ENCODE measurements around the gene ASB1.

Gene ASB1

DNA sequence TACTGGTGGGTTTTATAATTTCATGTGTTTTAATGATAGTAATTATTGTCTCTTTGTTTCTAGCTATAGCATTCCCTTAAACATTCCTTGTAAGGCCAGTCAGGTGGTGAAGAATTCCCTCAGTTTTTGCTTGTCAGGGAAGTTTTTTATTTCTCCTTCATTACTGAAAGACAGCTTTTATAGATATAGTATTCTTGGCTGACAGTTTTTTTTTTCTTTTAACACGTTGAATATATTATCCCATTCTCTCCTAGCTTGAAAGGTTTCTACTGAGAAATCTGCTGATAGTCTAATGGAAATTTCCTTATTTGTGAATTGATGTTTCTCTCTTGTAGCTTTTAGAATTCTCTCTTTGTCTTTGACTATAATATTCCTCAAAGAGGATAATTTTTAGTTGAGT, 46.8 kb downstream of the ASB1 start:
- DNase-seq, result no peak

DNA sequence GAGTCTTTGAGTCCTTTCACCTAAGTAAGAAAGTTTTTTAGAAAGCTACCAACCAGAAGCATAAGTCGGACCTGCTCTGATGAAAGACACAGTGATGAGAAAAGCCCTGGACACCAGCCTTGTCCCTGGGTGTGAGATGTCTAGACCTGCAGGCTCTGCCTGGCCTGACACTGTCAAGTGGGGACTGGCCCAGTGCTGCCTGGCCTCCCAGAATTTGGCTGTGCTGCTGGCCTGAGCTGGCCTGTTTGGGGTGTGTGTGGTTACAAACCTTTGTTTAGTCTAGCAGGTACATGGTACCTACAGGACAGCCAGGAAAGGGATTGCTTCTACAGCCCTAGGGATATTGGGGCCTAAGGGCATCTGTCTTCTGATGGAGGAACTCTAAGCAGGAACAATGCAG, 48.3 kb downstream of the ASB1 start:
- no peak for DNase-seq

DNA sequence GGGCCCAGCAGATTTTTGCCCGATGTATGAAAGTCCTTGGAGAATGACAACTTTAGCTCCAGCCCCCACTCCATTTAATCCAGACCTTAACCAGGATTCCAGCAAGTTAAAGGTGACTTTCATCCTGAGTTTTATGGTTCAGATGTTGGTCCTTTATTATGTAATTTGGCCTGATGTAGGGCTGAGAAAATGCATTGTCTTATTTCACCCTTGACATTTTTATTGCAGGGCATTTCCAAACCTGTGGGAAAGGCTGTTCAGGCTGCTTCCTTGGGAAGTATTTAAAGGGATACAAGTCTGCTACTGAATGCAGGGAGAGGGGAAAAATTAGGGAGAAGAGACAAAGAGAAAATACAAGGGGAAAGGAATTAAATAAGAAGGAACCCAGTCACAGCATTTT, 48.8 kb downstream of the ASB1 start:
- DNase-seq, result no peak

DNA sequence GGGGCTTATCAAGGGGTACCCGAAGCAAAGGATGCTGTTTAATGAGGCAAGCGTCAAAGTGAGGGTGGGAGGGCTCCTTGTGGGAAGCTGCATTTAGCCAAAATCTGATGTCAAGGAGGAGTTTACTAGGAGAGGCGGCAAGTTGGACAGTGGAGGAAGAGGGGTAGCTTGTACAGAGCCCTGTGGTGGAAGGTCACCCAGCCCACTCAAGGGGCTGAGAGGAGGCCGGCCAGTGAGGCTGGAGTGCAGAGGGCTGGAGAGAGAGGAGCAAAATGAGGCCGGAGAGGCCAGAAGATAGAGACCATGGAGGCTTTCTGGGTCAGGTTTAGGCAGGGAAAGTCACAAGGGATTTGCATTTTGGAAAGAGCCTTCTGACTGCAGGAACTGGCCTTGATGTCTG, 49.5 kb downstream of the ASB1 start:
- no peak for DNase-seq

DNA sequence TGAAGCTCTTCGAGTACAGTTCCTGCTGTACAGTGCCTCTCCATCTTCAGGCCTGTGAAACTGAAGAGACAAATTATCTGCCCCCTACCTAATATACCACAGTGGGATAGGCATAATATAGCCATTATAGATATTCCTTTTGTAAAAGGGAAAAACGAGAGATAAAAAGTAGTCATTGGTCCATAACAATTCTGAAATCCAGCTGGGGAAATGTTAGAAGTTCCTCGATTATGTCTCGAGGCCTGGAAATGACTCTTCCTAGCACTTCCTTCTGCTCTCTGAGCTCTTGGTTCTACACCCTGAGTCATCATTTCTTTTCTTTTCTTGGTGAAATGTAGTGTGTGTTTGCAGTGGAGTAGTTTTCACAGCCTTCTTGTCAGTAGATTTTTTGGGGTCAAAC, 51.5 kb downstream of the ASB1 start:
- no peak for DNase-seq

DNA sequence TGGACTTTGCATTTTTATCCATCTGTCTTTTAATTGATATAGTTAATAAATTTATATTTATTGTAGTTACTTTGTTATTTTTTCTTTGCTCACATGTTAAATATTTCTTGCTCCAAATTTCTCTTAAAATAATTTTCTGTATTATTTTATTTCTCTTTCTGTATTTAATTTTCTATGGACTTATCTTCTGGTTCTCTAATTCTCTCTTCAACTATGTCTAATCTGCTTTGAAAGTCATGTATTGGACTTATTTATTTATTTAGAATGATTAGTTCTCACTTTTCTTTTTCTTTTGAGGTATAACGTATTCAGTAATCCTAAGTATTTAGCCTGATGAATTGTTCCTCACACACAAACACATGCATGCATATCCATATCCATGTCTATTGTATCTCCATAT, 53.1 kb downstream of the ASB1 start:
- no peak for DNase-seq

DNA sequence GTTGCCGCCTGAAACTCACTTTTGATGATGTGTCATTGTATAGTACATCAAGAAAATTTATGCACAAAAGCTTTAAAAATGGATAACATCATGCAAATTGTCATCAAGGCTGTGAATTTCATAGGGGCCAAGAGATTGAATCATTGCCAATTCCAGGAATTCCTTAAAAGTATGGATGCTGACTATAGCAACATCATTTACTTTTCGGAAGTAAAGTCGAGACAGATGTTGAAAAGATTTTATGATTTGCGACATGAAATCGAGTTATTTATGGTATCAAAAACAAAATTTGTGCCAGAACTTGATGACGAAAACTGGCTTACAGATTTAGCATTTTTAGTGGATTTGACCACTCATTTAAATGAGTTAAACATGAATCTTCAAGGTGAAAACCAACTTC, 56.3 kb downstream of the ASB1 start:
- DNase-seq, result no peak

DNA sequence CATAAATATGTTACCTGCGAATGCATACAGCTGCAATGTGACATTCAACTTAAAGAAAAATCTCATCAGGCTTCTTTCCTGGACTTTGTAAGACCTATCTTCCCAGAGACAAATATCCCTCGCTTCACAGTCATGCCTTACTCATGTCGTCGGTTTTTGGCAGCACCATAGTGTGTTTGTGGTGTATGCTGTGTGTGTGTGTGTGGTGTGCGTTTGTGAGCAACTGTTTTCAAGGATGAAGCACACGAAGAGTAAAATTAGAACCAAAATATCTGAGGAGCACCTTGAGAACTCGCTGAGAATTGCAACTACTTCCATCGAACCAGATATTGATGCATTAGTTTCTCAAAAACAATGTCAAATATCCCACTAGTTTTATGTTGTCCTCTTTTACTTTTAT, 56.9 kb downstream of the ASB1 start:
- DNase-seq, result no peak

DNA sequence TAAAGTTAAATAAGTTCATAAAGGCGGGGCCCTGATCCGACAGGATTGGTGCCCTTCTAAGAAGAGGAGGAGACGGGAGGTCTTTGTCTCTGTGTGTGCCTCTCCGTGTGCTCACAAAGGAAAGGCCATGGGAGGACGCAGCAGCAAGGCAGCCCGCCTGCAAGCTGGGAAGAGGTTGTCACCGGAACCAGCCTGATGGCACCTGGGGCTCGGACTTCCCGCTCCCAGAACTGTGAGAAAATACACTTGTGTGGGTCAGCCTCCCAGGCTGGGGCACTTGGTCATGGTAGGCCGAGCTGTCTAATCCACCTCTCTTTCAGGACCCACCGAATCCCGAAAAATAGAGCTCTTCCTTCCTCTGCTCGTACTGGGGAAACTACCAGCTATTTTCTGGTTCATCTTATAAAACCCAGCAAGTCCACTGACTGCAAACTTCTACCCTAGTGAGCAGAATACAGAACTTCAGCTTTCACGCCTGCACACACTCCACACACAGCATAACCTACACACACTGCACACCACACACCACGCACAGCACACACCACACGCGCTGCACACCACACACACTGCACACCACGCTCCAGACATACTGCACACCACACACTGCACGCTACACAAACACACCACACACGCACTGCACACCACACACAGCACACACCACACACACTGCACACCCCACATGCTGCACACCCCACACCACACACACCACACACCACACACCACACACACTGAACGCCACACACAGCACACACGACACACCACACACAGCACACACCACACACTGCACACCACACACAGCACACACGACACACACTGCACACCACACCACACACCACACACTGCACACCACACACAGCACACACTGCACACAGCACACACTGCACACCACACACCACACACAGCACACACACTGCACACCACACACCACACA, 58.1 kb downstream of the ASB1 start:
- DNase-seq, result no peak

DNA sequence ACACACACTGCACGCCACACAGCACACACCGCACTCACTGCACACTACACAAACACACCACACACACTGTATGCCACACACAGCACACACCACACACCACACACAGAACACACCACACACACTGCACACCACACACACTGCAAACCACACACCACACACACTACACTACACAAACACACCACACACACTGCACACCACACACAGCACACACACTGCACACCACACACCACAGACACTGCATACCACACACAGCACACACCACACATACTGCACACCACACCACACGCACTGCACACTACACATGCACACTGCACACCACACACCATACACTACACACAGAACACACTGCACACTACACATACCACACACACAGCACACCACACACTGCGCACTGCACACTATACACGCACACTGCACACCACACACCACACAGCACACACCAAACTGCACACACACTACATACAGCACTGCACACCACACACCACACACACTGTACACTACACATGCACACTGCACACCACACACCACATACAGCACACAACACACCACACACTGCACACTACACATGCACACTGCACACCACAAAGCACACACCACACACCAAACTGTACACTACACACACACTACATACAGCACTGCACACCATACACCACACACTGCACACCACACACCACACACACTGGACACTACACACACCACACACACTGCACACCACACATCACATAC, 59.6 kb downstream of the ASB1 start:
- DNase-seq, result no peak

DNA sequence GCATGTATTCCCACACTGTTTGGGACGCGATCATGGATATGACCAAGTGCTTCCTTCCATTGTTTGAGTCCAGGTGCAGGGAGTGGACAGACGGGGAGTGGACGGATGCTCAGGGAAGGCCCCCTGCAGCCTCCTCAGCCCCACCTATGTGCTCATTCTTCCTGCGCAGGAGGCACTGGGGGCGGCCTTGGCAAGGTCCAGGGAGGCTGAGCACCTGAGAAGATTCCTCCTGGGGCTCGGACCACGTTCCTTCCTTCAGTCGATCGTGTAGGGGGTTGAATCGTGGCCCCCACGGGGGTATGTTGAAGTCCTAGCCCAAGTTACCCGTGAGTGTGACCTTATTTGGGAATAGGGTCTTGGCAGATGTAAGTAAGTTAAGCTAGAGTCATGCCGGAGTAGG, 60.4 kb downstream of the ASB1 start:
- no peak for DNase-seq

DNA sequence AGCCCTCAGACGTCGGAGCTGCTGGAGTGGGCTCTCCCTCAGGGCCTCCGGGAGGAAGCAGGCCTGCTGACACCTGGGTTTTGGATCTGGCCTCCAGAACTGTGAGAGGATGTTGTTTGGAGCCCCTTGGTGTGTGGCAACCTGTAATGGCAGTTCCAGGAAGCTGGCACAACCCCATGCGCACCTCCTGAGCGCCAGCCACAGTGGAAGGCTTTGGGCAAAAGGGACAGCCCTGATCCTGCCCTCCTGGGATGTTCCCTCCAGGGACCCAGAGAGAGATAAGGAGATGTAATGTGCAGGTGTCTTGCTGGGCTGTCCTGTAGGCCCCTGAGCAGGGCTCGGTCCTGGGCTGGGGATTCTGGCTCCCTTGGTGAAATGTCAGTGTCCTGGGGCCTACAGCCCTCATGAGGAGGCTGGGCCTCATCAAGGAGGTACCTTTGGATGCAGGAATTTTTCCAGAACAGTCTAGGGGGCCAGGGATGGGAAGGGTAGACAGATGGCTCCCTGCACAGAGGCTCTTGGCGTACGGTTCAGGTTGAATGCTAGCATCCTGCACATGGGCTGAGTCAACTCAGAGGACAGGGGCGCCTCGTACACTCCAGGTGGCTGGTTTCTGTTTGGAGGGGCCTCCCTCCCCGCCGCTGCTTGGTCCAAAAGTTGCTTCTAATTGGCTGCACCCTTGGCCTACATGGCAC, 61.1 kb downstream of the ASB1 start:
- DNase-seq, result no peak

DNA sequence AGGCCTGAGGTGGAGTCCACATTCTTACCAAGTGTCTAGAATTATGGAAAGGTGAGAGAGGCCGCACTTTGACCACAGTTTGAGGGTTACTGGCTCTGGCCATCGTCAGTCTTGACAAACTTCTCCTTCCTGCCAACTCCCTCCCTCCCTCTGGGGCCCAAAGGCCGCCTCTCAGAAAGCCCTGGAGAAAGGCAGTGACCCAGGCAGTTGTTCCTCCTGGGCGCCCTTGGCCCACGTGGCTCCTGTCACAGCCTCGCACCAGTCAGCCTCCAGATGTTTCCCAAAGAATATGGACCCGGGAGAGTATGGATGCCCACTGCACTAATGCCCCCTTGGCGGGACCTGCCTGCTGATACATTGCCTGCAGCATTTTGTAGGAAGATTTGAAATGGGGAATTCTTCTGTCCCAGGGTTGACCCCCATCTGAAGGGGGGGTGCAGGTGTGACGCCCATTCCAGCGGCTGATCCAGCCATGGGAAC, 61.7 kb downstream of the ASB1 start:
- DNase-seq, result no peak

DNA sequence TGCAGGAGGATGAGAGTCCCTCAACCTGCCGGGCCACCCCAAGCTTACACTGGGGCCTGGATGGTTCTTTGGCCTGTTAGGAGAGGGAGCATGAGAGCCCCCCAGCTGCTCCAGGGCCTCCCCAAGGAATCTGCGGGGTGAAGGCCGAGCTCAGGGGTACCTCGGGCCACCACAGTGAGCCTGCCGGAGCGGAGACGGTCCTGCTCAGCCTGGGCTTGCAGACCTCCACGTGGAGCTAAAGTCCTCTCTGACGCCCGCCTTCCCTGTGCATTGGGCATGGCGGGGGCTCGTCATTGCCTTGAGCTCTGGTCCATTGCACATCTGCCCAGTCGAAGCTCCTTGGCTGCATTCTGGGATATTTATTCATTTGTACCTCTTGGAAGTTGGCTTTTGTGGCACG, 62.7 kb downstream of the ASB1 start:
- DNase-seq, result no peak

DNA sequence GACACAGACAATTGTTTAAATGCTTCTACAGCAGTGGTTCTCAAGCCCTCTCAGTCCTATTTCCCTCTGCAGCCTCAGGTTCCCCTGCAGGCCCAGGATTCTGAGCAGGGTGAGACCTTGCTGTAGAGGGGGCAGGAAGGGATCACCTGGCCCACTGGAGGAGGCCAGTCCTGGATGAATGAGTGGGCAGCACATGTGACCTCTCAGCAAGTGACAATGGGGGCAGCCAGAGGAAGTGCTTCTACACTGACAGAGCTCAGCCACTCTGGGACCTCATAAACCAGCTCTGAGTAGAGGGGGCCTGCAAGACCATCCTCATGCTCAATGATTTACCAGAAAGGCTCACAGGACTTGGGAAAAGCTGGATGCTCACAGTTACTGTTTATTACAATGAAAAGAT, 63.2 kb downstream of the ASB1 start:
- no peak for DNase-seq

DNA sequence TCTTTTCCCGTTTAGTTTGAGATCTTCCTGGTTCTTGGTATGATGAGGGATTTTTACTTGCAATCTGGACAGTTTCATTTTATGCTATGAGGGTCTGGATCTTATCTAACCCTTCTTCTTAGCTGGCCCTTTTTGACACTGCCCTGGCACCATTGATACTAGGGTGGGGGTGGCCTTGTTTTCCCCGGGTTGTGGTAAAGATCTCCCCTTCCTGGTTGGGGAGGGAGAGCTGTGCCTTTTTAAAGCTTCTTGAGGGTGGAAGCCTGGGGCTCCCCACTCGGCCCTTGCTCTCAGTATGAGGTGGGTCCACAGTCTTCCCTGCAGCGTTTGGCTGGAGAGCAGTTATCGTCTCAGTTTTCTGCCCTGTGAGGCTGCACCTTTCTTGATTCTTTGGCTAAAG, 66.1 kb downstream of the ASB1 start:
- DNase-seq, result no peak

DNA sequence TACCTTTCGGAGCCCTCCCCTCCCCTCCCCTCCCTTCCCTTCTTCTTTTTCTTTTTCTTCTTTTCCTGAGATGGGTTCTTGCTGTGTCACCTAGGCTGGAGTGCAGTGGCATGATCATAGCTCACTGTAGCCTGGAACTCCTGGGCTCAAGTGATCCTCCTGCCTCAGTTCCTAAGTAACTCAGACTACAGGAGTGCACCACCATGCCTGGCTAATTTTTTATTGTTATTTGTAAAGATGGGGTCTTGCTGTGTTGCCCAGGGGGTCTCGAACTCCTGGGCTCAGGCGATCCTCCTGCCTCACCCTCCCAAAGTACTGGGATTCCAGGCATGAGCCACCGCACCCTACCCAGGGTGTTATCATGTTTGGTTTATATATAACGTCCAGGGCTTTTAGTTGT, 66.7 kb downstream of the ASB1 start:
- DNase-seq, result no peak

DNA sequence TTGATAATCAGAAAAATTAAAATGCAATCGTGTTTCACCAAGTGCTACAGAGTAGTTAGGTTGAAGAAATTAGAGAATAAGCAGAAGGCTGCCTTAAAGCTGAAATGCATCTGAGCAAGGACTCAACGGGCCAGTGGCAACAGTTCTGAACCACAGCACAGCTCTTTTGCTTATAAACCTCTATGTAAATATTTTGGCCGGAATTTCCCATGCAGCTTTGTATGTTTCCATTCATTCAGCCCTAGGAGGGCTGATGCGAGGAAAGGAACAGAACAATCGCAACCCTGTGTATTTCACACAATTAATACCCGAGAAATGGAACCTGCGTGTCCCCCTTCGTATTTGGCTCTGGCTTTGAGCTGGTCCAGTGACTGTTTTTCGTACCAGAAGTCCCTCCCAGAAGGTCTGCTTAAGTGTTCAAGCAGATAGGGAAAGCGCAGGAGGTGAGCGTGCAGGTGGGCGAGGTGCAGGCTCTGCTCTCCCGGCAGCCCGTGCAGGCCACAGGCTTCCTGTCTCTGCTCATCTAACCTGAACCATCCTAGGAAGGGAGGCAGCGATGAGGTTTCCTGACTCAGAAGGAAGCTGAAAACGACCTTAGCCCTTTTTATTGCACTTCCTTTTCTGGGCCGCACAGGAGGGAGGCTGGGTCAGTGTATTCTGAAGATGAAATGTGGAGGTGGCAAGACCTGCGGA, 67.3 kb downstream of the ASB1 start:
- DNase-seq, result peak in 1 of 2 experiments; percentile 63

DNA sequence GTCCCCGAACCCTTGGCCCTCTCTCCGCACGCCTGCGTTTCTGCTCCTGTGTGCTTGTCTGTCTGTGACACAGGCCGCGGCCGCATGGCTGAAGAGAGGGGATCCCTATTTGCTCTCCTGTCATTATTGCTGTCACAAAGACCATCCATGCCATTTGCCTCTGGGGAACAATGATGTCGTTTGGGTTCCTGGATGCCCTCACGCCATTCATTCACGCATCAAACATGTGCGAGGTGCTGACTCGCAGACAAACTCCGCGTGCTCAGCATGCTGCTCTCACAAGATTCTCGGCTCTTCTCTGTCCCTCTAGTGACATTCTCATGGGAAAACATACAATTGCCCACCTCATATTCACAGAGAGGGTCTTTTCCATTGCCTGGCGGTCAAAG, 67.8 kb downstream of the ASB1 start:
- DNase-seq, result peak; percentile 25 to 42

DNA sequence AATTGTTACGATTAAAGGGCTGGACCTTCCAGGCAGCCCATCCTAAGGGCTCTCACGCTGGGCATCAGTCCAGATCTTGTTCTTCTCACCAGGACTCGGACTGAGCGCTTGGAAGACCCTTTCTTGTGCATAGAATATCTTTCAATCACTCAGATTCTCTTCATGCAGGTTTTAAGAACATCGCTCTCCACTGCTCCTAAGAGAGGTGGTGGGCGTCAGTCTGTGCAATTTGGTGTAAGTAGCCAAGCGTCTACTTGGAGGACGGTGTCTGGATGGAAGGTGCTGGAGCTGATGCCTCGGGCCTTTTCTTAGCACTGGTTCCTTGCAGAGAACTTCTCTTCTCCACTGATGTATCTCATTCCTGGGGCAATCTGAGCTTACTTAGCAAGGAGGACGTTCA, 68.7 kb downstream of the ASB1 start:
- no peak for DNase-seq

DNA sequence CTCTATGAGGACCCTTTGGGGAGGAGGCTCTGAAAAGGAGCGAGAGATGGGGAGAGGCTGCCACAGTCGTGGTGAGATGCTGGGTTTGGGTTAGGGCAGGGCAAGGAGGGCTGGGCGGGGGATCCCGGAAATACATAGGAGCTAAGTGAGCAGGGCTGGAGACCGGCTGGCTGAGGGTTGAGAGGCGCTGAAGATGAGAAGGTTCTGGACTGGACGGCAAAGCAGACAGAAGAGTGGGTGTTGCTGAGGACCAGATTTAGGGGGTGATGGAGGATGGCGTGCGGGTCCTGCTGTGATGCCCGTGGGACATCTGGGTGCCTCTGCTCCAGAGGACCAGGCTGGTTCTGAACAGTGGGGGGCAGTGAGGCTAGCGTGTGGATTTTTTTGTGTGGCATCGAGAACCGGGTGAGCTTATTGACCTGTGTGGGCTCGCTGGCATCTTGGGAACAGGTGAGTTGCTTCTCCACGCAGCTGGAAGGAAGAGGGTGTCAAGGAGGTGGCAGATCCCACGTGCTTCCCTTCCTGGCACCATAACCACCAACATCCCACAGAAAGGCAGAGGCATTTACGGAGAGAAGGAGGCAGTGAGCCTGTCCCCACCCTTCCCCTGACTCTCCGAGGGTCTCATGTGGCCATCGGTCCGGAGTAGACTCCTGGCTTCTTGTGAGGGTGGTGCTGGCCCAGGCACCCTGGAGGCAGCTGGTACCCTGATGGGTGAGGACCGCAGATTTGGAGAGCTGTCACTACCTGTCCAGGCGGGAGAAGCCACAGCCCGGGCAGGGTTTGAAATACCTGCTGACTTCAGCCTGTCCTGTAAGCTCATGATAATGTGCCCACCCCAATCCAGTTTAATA, 70.3 kb downstream of the ASB1 start:
- no peak for DNase-seq

DNA sequence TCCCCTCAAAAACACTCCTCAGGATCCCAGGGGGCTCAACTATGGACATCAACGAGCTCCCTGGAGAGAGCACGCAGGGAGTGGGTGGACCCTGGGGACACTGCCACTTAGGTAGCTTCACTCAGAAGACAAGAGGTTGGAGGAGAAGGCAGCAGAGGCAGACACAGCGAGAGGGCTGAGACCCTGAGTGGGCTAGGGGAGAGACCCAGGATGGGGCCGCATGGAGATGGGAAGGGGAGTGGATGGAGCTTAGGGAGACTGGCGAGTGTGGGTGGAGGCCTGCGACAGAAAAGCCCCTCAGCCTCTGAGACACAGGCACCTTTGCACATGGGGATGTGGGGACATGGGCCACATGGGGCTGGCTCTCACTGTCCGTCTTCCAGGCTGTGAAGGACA, 70.9 kb downstream of the ASB1 start:
- no peak for DNase-seq

Data from activated T-cell treated with anti-CD3 and anti-CD28 coated beads, Interleukin-2, amount 50 U/mL, for 48 hours (primary cell).